DND-41 (cell line): ENCODE data around the gene QRFPR.

Experiments used
- CTCF ChIP-seq: IDR thresholded peaks from 2 replicates; pipeline ENCODE4 v1.5.1; 2012; ENCODE audit warnings: borderline replicate concordance, low read length, moderate library complexity, mild to moderate bottlenecking; ENCODE audit not compliant: poor library complexity, severe bottlenecking; ENCODE audit errors: extremely low read depth
- EZH2 ChIP-seq: IDR thresholded peaks from 3 replicates; pipeline ENCODE4 v1.6.1; 2012; ENCODE audit warnings: borderline replicate concordance, low read depth, mild to moderate bottlenecking, moderate library complexity, low read length, inconsistent platforms; ENCODE audit not compliant: severe bottlenecking

- TF ChIP-seq CTCF (peak; percentile 76), EZH2 (no peak)
Measured at GRCh38 chr4:121307445-121308327, 73.1 kb downstream of the QRFPR start.
